ENCODE results near the gene SLC29A3. TPM values are rescaled to one million over a fixed set of nuclear protein-coding genes. Genes with fewer than 3 reads are reported as not detected.

Gene SLC29A3
- total RNA-seq, 1 experiment from 2014 or later, result 7.6 TPM

DNA sequence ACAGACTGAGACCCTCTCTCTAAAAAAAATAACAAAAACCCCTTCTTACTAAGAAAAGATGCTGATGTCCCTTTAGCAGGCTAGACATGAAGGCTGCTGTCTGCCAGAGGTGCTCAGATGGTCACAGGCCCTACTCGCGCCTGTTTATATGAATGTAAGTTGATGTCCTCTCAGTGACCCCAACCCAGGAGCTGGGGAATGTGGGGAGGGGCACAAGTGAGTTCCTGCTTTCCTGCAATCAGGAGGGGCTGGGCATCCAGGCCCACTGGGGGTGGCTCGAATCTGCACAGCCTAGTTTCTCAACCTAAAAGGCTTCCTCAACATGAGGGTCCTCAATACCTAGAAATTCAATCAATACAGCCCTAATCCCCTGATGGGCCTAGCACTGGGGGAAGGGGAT, 12.1 kb upstream of the SLC29A3 start:
- BruUV-seq (replicated peaks), result no TSS peak

DNA sequence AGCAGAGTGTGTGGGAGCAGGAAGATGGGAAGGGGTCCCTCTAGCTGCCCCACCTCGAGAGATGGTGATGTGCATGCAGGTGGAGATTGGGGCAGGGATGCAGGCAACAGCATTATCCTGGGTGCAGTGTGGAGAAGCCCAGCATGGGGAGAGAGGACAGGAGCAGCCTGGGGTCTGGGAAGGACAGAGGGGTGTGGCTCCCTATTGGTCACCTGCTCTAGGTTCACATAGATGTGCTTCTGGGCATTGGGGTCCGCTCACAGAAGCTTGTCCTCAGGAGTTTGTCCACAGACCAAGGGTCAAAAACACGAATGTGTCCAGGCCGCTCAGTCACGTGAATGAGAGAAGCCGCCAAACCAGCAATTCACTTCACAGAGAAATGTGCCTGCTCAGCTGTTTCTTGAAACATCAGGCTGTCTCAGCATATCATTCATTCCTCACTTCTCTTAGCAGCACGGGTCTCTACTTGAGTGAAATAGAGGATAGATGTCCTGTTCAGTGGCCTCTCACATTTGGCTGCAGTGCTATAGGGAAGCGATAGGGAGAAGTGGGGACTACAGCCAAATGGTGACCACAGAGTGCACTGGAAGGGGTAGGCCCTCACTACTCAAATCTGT, 11.5 kb upstream of the SLC29A3 start:
- Histone ChIP-seq H3K27ac (ENCODE audit: low read length) (no peak overlapping the region), H3K4me1 (ENCODE audit: control insufficient read depth, insufficient read depth, low read length) (0 out of 2 replicates have a peak, but pooled peaks cover 2% of the 10 kb centered on the region), H3K9me3 (ENCODE audit: control insufficient read depth, insufficient read depth, low read depth, low read length) (no peaks in the 10 kb centered on the region), H3K27me3 (ENCODE audit: control insufficient read depth, insufficient read depth, low read length) (no peaks in the 10 kb centered on the region; the same call in 1 of the 2 replicates), H3K36me3 (ENCODE audit: control insufficient read depth, insufficient read depth, low read length) (no peaks in the 10 kb centered on the region), H3K4me3 (ENCODE audit: low read depth in 2 of 2, low read length in 2 of 2) (no peak overlapping the region)
- DNase-seq (ENCODE audit: low read depth, low spot score), result no peak
- intact Hi-C loops (cut with micrococcal nuclease; ENCODE audit: unreplicated experiment), result no loop called here
- no TSS peak for BruUV-seq (replicated peaks)
- ATAC-seq, result no peak
- in situ Hi-C loops (cut with HindIII; ENCODE audit: low pct_unique_long_range_greater_than_20kb, low sequenced_read_pairs), result no loop called here
- ChIA-PET CTCF (no interaction called here), POLR2A (no interaction called here)
- TF ChIP-seq SIN3A (IDR thresholded peaks at IDR 0.05; ENCODE audit: borderline replicate concordance, insufficient read depth, low read depth, low read length), result no peak
- TF ChIP-seq TCF7L2 (IDR thresholded peaks at IDR 0.05; ENCODE audit: low read depth, low read length), result no peak
- TF ChIP-seq, protein P1, sequence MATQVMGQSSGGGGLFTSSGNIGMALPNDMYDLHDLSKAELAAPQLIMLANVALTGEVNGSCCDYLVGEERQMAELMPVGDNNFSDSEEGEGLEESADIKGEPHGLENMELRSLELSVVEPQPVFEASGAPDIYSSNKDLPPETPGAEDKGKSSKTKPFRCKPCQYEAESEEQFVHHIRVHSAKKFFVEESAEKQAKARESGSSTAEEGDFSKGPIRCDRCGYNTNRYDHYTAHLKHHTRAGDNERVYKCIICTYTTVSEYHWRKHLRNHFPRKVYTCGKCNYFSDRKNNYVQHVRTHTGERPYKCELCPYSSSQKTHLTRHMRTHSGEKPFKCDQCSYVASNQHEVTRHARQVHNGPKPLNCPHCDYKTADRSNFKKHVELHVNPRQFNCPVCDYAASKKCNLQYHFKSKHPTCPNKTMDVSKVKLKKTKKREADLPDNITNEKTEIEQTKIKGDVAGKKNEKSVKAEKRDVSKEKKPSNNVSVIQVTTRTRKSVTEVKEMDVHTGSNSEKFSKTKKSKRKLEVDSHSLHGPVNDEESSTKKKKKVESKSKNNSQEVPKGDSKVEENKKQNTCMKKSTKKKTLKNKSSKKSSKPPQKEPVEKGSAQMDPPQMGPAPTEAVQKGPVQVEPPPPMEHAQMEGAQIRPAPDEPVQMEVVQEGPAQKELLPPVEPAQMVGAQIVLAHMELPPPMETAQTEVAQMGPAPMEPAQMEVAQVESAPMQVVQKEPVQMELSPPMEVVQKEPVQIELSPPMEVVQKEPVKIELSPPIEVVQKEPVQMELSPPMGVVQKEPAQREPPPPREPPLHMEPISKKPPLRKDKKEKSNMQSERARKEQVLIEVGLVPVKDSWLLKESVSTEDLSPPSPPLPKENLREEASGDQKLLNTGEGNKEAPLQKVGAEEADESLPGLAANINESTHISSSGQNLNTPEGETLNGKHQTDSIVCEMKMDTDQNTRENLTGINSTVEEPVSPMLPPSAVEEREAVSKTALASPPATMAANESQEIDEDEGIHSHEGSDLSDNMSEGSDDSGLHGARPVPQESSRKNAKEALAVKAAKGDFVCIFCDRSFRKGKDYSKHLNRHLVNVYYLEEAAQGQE (IDR thresholded peaks at IDR 0.05; ENCODE audit: insufficient read depth in 1 of 2, low read depth in 2 of 2, low read length in 1 of 2), result no peak
- TF ChIP-seq, protein P2, sequence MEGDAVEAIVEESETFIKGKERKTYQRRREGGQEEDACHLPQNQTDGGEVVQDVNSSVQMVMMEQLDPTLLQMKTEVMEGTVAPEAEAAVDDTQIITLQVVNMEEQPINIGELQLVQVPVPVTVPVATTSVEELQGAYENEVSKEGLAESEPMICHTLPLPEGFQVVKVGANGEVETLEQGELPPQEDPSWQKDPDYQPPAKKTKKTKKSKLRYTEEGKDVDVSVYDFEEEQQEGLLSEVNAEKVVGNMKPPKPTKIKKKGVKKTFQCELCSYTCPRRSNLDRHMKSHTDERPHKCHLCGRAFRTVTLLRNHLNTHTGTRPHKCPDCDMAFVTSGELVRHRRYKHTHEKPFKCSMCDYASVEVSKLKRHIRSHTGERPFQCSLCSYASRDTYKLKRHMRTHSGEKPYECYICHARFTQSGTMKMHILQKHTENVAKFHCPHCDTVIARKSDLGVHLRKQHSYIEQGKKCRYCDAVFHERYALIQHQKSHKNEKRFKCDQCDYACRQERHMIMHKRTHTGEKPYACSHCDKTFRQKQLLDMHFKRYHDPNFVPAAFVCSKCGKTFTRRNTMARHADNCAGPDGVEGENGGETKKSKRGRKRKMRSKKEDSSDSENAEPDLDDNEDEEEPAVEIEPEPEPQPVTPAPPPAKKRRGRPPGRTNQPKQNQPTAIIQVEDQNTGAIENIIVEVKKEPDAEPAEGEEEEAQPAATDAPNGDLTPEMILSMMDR (IDR thresholded peaks at IDR 0.05), result no peak
- no peak for TF ChIP-seq POLR2AphosphoS5 (IDR thresholded peaks at IDR 0.05; ENCODE audit: low read depth, low read length)

More for the DNA sequence above, 12.1 kb upstream of the SLC29A3 start:
- no peaks in the 10 kb centered on the region for H3K9me3 ChIP-seq (ENCODE audit: control insufficient read depth, insufficient read depth, low read depth, low read length)
- in situ Hi-C loops (cut with HindIII; ENCODE audit: low pct_unique_long_range_greater_than_20kb, low sequenced_read_pairs) (no loop called here), intact Hi-C loops (cut with micrococcal nuclease; ENCODE audit: unreplicated experiment) (no loop called here)
- TF ChIP-seq, protein P2 (IDR thresholded peaks at IDR 0.05), result no peak
- no peak for TF ChIP-seq SIN3A (IDR thresholded peaks at IDR 0.05; ENCODE audit: borderline replicate concordance, insufficient read depth, low read depth, low read length)
- TF ChIP-seq, protein P1 (IDR thresholded peaks at IDR 0.05; ENCODE audit: insufficient read depth in 1 of 2, low read depth in 2 of 2, low read length in 1 of 2), result no peak
- TF ChIP-seq POLR2AphosphoS5 (IDR thresholded peaks at IDR 0.05; ENCODE audit: low read depth, low read length), result no peak
- no peak for TF ChIP-seq TCF7L2 (IDR thresholded peaks at IDR 0.05; ENCODE audit: low read depth, low read length)
- ChIA-PET POLR2A (no interaction called here), CTCF (no interaction called here)
- no peak for ATAC-seq
- H3K4me3 ChIP-seq (ENCODE audit: low read depth in 2 of 2, low read length in 2 of 2), result no peak overlapping the region
- no peak overlapping the region for H3K27ac ChIP-seq (ENCODE audit: low read length)
- no peaks in the 10 kb centered on the region; the same call in 1 of the 2 replicates for H3K27me3 ChIP-seq (ENCODE audit: control insufficient read depth, insufficient read depth, low read length)
- no peaks in the 10 kb centered on the region for H3K36me3 ChIP-seq (ENCODE audit: control insufficient read depth, insufficient read depth, low read length)
- H3K4me1 ChIP-seq (ENCODE audit: control insufficient read depth, insufficient read depth, low read length), result 0 out of 2 replicates have a peak, but pooled peaks cover 2% of the 10 kb centered on the region
- no peak for DNase-seq (ENCODE audit: low read depth, low spot score)

Data from Panc1 (cell line).